A673 (cell line): ENCODE data around the gene SRRT.

Experiments
- CTCF ChIP-seq: fragments of 300-800, 200-600 bp; sonication (generic); conservative IDR thresholded peaks from 2 replicates; pipeline ENCODE4 v1.5.1; 2017; ENCODE audit warnings: low read depth, mild to moderate bottlenecking, antibody characterized with exemption, low read length, moderate library complexity, mixed read lengths
- EZH2 ChIP-seq: fragments of 200-600 bp; sonication (generic); IDR thresholded peaks from 2 replicates; pipeline ENCODE4 v1.6.1; 2017; ENCODE audit warnings: borderline replicate concordance, low read depth, mild to moderate bottlenecking, mixed read lengths, antibody characterized with exemption, low read length; ENCODE audit not compliant: poor library complexity, severe bottlenecking

GRCh38 chr7:100885440-100886141 is 10.7 kb downstream of the SRRT start:
- TF ChIP-seq EZH2 (no peak), CTCF (no peak)
